ENCODE data around the gene RABGAP1L.

The RABGAP1L gene

DNA sequence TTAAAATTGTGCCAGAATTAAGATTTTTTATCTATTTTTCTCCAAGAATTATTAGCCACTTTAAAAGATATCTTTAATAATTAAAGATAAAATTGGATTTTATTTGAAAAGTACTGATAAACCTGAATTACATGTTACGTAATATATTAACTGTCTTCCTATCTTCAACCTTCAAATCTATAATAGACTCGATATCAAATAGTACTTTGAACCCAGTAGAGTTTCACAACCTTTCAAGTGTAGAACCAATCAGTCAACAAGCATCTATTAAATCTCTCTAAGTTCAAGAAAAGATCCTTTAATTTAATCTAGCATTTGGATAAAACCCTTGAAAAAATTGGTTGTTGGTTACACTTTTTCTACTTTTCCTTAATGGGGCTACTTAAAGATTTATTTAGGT lies 559.9 kb downstream of the RABGAP1L start:
- TF ChIP-seq, protein P1, sequence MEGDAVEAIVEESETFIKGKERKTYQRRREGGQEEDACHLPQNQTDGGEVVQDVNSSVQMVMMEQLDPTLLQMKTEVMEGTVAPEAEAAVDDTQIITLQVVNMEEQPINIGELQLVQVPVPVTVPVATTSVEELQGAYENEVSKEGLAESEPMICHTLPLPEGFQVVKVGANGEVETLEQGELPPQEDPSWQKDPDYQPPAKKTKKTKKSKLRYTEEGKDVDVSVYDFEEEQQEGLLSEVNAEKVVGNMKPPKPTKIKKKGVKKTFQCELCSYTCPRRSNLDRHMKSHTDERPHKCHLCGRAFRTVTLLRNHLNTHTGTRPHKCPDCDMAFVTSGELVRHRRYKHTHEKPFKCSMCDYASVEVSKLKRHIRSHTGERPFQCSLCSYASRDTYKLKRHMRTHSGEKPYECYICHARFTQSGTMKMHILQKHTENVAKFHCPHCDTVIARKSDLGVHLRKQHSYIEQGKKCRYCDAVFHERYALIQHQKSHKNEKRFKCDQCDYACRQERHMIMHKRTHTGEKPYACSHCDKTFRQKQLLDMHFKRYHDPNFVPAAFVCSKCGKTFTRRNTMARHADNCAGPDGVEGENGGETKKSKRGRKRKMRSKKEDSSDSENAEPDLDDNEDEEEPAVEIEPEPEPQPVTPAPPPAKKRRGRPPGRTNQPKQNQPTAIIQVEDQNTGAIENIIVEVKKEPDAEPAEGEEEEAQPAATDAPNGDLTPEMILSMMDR (IDR thresholded peaks at IDR 0.05; ENCODE audit: low read depth, low read length), result no peak
- H3K4me3 ChIP-seq (ENCODE audit: low read depth, low read length), result no peak overlapping the region

DNA sequence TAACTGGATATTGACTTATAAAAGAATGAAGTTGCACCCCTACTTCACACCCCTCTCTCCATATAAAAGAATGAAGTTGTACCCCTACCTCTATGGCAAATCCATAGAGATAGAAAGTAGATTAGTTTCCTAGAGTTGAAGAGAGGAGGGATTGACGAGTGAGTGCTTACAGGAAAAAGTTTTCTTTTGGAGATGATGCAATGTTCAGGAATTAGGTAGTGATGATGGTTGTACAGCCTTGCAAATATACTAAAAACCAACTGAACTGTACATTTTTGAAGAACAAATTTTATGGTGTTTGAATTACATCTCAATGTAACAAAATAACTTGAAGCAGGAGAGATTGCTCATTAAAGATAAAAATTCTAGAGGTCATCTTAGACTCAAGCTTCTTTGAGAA lies 561.3 kb downstream of the RABGAP1L start:
- no peak overlapping the region for H3K4me3 ChIP-seq (ENCODE audit: low read depth, low read length)
- TF ChIP-seq, protein P1 (IDR thresholded peaks at IDR 0.05; ENCODE audit: low read depth, low read length), result no peak

DNA sequence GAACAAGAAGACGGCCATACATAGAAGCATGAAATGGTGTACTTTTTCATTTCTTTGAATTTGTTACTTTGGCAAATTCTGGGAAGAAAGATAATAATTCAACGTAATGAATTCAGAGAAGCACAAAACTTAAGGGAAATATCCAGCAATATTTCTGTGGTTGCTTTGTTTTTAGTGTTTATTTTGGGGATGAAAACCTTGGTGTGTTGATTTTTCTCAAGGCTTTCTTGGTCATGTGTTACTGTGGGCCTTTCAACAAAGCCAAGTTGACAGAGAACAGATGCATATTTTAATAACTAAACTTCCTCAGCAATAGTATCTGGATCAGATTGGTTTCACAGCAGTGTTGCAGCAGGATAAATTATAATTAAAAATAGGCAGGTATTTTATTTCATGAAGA lies 561.9 kb downstream of the RABGAP1L start:
- H3K4me3 ChIP-seq (ENCODE audit: low read depth, low read length), result no peak overlapping the region
- TF ChIP-seq, protein P1 (IDR thresholded peaks at IDR 0.05; ENCODE audit: low read depth, low read length), result no peak

DNA sequence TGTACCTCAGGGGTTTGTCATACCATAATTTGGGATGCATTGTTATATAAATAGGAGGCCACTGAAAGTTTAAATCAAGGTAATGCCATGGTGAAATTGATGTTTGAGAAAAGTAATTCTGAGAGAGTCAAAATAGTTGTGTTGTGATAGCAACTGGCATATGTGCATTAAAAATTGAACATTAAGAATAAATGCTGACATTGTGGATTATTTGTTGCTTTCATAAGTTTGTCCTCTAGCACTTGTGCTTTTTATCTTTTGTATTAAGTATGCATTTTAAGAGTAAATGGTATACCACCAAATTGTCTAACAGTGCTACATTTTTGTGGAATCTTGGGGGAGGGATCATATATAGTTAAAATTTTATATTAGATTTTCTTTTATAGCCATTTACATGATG lies 564.5 kb downstream of the RABGAP1L start:
- no peak overlapping the region for H3K4me3 ChIP-seq (ENCODE audit: low read depth, low read length)
- TF ChIP-seq, protein P1 (IDR thresholded peaks at IDR 0.05; ENCODE audit: low read depth, low read length), result no peak

DNA sequence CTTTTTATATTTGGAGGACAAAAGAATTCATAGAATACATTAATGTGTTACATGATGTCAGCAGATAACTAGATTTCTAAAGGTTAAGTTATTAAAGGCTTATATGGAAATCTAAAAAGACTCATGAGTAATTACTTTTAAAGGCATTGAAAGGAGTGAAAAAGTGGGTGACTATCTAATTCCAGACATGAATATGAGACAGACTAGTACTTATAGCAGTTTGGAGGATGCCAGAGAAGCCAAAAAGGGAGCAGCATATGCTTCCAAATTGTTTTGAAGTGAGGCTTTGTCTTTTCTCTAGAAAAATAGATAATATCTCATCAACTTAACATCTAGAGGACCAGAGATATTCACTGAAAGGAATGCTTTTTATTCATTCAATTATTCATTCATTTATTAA lies 564.9 kb downstream of the RABGAP1L start:
- H3K4me3 ChIP-seq (ENCODE audit: low read depth, low read length), result no peak overlapping the region
- TF ChIP-seq, protein P1 (IDR thresholded peaks at IDR 0.05; ENCODE audit: low read depth, low read length), result no peak

DNA sequence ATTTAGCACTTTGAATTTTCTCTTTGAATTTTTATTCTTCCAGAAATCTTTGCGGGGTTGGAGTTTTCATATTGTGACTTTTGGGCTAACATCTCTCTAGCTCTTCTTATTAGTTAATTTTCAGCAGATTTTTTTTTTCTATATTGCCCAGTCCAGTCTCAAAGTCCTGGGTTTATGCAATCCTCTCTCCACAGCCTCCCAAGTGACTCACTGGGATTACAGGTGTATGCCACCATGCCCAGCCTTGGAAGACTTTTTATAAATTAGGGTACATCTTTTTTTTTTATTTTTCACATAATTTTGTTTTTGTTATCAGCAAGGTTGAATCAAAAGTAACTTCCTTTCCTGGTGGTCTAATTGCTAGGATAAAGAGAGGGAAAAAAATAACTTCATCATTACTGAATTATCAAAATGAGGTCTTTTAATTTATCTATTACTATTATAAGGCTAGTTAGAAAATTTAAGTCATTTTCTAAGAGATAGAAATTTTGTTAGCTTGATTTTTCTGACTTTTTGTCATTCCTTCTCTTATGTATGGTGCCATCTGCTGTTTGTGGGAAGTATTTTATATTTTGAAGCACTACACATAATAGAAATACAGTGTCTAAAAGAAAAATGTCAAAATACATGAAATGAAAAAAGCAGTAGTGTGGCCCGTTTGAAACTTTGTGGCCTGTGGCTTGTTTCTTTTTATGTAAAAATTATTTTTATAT lies 567.0 kb downstream of the RABGAP1L start:
- H3K4me3 ChIP-seq (ENCODE audit: low read depth, low read length), result no peak overlapping the region
- TF ChIP-seq, protein P1 (IDR thresholded peaks at IDR 0.05; ENCODE audit: low read depth, low read length), result no peak

DNA sequence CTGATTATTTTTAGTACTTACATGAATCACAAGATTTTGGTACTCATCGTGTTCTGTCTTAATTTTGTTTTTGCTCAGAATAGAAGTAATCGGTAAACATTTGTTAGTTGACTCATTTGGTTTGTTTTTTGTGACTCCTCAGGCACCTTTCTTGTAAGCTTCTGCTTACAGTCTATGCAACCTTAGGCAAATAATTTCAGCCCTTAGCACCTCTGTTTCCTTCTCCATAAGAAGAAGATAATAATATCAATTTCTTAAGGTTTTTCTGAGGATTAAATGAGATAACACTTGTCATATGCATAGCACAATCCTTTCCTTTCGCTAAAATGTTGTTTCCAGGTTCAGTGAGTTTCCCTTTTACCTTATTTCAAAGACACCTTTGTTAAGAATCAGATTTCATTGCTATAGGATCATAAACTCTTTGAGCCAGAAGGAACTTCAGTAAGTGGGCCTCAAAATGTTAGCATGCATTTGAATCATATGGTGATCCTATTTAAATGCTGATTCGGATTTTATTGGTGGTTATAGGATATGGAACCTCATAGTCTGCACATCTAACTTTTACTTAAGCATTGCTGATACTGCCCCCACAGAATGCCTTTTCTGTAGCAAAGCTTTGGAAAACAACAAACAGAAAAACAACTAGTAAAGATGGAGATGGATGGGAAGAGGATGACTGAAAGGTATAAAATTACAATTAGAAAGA lies 567.7 kb downstream of the RABGAP1L start:
- no peak overlapping the region for H3K4me3 ChIP-seq (ENCODE audit: low read depth, low read length)
- TF ChIP-seq, protein P1 (IDR thresholded peaks at IDR 0.05; ENCODE audit: low read depth, low read length), result no peak

Data from WI38 (cell line).